ENCODE results near the gene ZNF232.
"Not testable (repeated sequence)": the region's sequence is repeated elsewhere in the genome, so short reads cannot be mapped to it uniquely, and the experiment has no call there.

The ZNF232 gene

DNA sequence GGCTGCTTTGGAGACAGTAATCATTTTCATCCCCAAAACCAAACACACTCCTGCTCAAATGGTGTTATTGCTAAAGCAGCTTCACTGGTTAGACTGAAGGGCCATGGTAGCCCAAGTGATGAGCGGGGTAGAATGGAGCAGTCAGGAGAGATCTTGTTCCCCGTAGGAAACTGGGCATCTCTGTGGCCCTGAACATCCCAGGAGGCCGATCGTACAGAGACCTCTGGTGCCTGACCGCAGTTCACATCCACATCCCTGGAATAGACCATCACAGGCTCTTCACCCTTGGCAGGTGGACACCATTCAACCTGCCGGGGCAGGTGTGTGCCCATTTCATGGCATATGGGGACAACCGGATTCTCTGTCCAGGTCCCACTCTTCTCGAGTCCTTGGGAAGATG is 18.1 kb upstream of the ZNF232 start:
- DNase-seq (ENCODE audit: low spot score) = not testable (repeated sequence)

DNA sequence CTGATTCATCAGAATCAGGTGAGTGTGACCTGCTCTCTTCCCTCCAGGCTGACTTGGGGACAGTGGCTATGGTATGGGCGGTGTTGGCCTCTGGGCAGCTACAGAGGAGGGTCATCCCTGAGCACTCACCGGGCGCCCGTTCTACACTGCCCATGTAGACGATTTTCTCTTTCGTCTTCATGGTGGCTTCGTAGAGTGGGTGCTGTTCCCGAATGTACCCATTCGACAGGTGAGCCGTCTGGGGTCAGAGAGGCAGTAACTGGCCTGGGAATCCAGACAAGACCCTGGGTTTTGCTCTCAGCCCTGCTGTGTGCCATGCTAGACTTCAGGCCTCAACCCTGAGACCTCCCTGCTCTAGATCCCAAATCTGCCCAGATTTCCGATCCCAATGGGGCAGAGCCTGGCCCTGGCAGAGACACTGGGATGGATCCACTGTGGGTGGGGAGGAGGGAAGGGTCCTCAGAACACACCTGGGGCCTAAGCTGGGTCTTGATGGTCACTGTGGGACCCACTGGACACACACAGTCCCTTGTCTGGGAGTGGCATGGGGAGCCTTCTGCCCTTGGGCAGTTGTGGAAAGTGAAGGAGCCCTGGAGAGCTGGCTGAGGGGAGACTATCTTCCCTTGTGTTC is 17.3 kb upstream of the ZNF232 start:
- no peak for DNase-seq (ENCODE audit: low spot score)

DNA sequence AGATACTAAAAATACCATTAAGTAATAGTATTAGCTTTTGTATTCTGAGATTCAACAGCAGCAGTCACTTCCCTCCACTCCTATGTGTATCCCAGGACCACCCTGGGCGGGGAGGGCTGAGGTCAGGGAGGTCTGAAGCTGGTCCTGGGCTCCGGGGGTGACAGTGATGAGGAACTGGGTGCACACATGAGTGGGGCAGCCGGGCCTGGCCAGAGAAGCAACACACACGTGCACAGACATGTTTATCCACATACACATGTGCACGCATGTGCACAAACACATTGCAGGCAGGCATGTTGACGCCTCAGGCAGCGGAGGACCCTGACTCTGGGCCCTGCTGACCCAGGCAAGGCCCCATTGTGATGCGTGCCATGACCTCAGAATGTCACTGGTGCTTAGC is 16.7 kb upstream of the ZNF232 start:
- not testable (repeated sequence) for DNase-seq (ENCODE audit: low spot score)

DNA sequence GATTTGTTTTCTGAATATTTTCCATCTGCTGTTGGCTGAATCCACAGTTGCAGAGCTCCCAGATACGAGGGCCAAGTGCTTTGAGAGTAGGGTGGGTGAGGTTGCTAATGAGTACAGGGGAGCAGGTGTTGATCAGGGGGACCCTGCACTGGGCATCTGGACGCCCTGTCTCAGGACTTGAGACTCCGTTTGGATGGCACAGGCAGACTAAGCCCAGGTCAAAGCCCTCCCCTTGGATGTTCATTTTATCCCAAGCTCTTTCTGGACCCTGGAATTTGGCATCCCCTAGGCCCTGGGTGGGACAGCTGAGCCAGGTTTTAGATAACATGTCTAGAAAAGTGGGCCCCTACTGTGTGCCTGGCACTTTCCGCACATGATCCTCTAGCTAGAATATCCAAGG is 16.2 kb upstream of the ZNF232 start:
- DNase-seq (ENCODE audit: low spot score) = no peak

DNA sequence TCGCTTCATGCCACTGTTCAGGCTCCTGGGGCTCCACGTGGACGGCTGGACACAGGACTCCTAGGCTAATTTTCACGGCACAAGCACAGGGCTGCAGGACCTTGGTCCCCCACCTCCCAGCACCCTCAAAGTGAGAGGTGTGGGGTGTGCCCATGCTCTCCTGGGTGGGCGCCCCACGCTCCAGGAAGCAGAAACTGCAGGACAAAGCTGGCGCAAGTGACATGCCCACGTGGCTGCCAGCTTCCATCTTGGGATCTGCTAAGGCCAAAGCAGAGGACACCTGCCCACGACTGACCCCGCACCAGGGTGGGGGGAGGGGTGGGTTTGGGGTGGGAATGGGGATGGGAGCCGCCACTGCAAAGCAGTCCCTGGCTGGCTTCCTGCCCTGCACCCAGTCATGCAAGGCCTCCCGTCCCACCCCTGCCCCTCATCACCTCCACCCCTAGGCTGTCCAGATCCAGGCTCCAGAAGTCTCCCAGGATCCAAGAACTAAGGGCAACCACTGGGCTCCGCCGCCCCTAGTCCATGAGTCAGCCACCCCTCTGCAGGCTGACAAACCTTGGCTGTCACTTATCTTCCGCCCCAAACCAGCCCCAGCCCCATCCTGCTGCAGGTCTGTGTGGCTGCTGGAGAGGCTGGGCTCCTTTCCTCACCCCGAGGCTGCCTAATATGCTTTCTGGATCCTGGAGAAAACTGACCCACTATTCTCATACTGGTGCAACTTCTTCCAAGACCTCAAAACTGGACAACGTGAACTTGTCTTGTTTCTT is 15.2 kb upstream of the ZNF232 start:
- no peak for DNase-seq (ENCODE audit: low spot score)

DNA sequence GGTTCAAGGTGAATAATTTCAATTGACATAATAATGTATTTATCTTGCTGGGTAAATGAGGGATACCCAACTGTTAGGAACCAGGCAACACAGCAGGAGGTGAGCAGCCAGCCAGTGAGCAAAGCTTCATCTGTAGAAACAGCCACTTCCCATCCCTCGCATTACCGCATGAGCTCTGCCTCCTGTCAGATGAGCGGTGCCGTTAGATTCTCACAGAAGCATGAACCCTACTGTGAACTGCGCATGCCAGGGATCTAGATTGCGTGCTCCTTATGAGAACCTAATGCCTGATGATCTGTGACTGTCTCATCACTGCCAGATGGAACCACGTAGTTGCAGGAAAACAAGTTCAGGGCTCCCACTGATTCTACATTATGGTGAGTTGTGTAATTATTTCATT is 13.2 kb upstream of the ZNF232 start:
- DNase-seq (ENCODE audit: low spot score) = not testable (repeated sequence)

DNA sequence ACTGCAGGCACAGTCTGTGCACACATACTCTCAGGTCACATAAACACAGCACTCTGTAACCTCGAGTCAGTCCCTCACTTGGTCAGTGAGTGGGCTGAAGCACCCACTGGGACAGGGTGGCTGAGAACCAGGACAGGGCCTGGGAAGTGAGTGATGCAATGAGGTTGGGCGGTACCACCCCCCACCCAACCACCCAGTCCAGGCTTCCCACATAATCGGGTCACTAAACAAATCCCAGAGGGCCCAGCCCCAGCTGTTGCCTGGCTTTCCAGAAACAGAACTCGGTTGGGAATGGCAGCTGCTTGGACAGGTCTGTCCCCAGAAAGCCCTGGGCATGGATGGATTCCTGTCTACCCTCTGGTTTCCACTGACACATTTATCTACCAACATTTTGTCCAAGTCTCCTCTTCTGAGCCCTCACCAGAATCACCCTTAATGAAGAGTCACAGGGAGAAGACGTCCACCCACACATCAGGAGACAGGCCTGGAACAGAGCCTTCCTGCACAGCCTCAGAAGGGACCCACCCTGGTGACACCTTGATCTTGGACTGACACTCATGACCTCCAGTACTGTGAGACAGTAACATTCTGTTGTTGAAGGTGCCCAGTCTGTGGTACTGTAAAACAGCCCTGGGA is 12.6 kb upstream of the ZNF232 start:
- not testable (repeated sequence) for DNase-seq (ENCODE audit: low spot score)

DNA sequence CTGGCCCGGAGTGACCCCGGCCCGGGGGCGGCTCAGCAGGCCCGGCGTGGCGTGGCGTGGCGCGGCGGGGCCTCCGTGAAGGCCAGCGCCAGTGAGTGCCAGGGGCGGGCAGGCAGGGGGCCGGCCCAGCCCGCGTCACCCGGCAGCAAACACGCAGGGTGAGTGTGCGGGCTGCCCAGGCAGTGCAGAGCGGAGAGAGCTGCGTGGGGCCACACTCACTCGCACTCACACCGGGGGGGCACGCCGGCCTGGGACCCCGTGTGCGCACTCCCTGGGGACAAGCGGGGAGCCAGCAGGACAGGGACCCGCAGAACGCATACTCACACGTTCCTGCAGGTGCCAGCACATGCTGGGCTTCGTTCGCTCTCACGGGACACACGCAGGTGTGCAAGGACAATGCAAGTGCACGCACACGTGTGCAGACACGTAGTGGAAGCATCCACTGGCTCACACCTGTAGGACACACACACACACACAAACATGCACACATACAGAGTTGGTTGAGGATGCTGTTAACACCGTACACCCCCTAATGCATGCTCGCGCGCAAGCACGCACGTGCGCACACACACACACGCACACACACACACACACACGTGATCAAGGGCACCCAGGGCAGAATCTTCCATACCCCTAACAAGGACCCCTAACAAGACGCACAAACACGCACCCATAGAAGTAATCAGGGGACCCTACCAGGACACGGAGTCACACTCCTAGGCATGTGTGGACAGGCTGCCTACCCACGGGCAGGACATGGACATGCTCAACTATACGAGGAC is 11.9 kb upstream of the ZNF232 start:
- DNase-seq (ENCODE audit: low spot score) = no peak

DNA sequence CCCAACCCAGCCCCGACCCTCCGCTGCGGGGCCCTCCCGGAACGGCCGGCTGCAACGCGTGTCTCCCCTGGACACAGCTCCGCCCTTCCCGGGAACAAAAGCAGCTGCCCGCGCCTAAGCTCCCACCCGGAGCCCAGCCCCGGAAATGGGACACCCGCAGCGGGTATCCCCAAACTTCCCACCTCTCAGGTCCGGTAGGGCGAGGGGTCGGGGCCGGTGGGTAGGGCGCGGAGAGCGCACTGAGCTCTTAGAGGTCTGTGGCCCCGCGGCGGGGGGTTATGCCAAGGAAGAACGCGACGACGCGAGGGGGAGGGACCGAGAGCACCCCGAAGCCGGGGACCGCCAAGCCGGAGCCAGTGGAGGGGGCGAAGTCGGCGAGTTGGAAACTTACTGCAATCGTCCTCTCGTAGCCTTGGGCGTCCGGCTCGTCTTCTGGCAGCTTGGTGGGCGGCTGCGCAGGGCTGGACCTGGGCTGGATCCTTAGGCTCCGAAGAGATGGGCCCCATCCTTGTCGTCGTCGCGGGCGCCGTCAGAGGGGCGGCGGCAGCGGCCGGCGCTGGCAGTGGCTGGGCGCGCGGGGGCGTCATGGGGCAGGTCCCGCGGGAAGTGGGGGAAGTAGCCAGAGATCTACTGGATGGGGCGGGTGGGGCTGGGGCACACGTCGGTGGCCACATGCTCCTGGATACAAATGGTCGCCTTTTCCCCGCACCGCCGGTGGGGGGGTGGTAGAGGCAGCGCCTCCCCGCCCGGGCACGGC is 11.1 kb upstream of the ZNF232 start:
- DNase-seq (ENCODE audit: low spot score) = no peak

DNA sequence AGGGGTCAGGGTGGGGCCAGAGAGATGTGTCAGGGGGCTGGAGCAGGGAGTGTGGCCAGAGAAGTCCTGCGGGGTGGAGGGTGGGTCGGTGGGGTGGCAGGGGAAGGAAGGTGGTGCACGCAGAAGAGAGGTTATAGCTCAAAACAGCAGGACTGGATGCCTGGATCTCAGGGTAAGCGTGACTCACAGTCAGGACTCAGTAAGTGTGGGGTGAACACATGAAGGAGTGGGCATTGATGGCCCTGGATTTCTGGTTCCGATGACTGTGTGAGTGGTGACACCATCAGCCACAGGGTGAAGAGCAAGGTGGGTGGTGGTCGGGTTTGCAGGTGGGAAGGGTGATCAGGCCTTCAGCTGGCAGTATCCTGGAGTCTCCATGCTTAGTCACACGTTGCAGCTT is 10.4 kb upstream of the ZNF232 start:
- DNase-seq (ENCODE audit: low spot score) = not testable (repeated sequence)

DNA sequence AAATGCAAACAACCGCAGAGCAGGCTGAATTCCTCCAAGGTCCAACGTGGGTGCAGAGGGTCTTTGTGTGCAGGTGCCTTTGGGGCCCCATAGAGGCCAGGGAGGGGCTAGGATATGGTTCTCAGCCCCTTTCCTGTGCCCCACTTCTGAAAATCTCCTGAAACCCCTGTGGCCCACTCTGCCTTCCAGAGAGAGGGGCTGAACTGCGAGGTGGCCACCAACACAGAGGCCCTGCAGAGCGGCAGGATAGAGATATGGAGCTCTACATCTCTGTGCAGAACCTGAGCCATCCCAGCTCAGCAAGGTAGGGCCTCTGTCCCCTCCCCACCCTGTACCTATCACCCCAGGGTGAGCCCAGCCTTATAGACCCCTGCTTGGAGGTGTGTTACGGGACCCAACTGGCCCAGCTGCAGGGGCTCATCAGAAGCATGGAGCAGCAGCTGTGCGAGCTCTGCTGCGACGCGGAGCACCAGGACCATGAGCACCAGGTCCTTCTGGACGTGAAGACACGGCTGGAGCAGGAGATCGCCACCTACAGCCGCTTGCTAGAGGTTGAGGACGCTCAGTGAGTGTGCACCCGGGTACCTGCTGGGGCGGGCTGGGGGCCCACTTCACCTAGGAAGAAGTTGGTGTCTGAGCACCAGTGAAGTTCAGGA is 9.6 kb upstream of the ZNF232 start:
- DNase-seq (ENCODE audit: low spot score) = no peak

DNA sequence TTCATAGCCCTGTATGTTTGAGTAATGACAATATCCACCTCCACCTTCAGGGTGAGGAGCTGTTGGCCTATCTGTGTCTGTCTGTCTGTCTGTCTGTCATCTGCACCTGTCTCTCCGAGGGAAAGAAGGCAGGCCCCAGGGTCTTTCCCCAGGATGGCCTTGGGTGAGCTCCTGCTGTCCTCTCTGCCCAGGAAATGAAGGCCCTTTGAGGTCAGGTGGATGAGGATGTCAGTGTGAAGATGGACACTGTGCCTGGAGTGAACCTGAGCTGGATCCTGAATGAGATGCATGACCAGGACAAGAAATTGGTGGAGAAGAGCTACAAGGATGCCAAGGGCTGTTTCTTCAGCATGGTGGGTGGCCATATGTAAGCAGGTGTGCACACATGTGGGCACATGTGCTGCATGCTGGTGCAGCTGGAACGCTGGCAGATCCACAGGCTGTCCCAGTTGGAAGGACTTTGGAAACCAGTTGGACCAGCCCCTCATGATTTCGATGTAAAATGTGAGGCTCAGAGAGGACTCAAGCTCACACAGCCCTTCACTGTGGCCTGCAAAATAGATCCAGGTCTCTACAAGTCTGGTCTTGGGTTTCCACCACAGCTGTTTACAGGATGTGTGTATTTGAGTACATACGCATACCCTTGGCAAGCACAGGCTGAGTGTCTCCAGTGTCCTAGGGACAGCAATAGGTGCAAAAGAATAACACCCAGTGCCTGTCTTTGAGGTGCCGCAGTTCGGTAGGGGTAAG is 8.9 kb upstream of the ZNF232 start:
- not testable (repeated sequence) for DNase-seq (ENCODE audit: low spot score)

DNA sequence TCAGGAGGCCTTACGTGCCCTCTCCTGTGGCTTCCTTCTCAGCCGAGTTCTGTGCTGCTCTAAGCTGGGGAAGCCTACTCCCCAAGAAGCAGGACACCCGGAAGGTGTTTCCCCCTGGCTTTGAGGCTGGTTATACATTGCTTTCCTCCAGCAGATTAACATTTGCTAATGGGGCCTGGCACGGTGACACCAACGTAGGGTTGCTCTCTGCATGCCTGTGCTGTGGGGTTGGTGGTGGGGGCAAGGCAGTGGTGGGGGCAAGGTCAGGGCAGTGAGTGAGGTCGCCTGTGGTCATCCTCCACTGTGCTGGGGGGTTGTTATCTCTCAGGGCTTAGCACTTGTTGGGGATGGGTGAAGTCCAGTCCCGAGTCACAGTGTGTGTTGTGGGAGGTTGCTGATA is 8.4 kb upstream of the ZNF232 start:
- no peak for DNase-seq (ENCODE audit: low spot score)

DNA sequence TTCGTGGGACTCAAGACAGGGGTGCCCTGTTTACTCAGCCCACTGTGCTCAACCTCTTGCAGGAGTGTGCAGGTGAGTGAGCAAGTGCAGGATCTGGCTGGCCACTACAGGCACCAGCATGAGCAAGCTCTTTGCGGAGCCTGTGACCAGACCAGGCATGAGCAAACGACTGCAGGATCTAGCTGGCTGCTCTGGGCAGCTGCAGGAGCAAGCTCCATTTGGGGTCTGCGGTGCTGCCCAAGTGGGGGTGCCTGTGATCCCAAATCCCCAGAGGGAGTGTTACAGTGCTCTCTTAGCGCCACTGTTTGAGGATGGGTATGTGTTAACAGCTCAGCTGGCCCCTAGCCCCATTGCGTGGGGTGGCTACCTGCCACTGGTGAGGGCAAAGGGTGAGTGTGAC is 6.5 kb upstream of the ZNF232 start:
- DNase-seq (ENCODE audit: low spot score) = no peak

DNA sequence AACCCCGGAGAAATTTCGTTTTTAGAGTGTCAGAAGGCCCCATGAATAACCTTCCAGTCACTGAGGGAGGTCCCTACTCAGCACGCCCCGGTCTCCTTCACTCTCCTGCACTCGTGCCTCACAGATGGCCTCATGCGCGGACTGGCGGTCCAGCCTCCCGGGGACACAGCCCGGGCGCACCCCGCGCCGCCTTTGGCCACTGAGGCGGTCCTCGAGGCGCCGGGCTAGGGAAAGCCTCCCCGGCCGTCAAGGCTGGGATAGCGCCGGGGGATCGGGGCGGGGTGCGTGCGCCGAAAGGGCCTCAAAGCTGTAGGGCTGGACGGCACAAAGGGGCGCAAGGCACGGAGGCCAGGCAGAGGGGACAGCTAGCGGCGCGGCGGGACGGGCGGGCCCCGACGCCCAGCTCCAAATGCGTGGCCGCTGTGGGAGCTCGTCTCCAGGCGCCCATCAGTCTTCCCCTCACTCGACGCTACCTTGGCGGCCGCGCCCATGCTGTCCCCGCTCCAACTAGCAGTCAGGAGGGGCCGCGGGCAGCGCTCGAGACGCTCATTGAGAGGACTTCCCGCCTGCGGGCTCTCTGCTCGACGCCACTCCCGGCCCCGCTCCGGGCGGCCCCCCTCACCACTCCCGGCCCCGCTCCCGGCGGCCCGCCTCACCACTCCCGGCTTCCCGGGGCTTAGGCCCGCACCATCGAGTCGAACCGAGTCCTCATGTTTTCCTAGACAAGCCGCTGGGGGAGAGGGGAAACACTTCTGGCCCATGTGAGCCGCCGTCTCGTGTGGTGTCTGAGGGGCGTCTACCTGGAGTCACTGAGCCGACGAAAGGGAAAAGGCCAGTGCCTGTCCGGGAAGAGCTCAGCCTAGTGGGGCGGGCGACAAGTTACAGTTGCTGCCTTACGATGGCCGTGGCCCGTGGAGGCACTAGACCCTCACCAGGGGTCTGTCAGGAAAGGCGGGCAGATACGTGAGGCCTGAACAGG is 4.3 kb upstream of the ZNF232 start, which contains the start of gene USP6:
USP6 (plus strand) TSS at position 360 of the 979 bp plus-strand sequence. CDS start 14,336 bp downstream, outside the sequence.
- no peak for DNase-seq (ENCODE audit: low spot score)

DNA sequence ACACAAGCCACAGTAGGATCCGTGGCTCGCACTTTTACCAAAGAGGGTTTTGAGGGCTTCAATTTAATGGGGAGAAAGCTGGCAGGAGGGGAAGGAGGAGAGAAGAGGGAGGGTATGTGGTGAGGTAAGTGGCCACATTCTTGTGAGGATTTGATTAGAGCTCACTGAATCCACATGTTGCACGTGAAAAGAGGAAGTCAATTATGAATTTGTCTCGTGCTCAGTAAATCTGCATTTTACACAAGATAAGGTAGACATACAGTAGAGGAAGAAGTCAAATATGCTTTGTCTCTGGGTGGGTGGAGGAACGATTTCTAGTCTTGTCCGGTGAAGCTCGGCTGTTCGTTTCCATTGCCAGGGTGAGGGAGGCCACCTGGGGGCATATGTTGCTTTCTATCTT is 862 bp downstream of the ZNF232 start:
- DNase-seq (ENCODE audit: low spot score) = no peak

DNA sequence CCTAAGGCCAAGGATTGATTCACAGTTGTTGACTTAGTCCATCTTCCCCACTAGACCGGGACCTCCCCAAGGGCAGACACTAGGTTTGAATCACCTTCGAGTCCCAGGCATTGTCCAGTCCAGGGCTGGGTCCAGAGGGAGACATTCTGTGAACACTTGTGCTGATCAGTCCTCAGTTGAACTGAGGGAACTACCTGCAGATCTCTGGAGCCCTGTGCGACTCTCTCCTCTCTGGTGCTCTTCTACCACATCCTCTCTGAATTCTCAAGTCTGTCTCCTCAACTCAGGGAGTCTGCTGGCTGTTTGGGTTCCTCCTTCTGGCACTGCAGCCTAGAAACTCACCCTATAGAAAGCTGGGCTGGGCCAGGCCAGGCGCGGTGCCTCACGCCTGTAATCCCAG is 10.8 kb downstream of the ZNF232 start:
- DNase-seq (ENCODE audit: low spot score) = no peak

DNA sequence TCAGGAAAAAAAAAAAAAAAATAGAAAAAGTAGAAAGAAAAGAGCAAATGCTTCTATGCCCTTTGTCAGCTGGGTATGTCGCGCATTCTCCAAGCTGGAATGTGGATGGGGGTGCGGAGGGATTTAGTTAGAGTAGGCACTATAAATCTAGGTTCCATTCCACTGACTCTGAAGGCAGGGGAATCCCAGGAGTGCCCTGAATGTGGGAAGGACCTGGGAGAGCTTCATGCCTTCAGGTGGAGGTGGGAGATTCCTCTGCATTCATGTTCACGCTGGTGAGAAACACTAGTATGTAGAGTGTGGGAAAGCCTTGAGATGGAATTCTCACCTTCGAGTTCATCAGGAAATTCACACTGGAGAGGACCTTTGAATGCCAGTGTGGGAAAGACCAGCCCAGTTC is 12.4 kb downstream of the ZNF232 start:
- DNase-seq (ENCODE audit: low spot score) = no peak

All from CD4-positive, alpha-beta T cell treated with Interleukin-2 at 100 ng/mL for 4 hours (primary cell).